ENCODE measurements around the gene CPNE4.

Gene CPNE4

DNA sequence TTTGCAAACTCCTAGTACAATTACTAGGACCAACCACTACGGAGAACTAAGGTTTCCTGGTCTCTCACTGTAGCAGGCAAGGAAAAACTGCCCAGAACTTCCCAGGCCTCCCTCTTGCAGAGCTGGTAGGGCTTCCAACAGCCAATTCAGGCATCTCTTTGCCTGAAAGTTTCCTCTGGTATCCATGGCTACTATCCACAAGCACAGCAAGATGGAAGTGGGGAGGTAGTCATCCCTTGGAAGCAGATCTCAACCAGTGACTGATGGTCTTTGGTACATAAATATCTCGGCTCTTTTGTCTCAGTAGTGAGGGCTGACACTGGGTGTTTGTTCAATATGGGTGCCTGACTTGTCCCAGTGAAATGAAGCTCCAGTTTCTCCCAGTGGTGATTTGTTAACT lies 330.7 kb downstream of the CPNE4 start:
- no peak overlapping the region for H3K27ac ChIP-seq (ENCODE audit: low read depth, low read length)
- H3K27me3 ChIP-seq (ENCODE audit: control insufficient read depth, low read length), result no peaks in the 10 kb centered on the region
- no peak overlapping the region for H3K4me3 ChIP-seq (ENCODE audit: low read length)
- H3K4me2 ChIP-seq (ENCODE audit: low read length), result no peak overlapping the region
- no peaks in the 10 kb centered on the region for H3K79me2 ChIP-seq (ENCODE audit: control insufficient read depth, low read length)
- H3K9me2 ChIP-seq (replicated peaks; ENCODE audit: control insufficient read depth, low read length), result no peaks in the 10 kb centered on the region
- no peak for TF ChIP-seq EZH2phosphoT487 (IDR thresholded peaks at IDR 0.05; ENCODE audit: borderline replicate concordance, low read length)
- TF ChIP-seq, protein P1, sequence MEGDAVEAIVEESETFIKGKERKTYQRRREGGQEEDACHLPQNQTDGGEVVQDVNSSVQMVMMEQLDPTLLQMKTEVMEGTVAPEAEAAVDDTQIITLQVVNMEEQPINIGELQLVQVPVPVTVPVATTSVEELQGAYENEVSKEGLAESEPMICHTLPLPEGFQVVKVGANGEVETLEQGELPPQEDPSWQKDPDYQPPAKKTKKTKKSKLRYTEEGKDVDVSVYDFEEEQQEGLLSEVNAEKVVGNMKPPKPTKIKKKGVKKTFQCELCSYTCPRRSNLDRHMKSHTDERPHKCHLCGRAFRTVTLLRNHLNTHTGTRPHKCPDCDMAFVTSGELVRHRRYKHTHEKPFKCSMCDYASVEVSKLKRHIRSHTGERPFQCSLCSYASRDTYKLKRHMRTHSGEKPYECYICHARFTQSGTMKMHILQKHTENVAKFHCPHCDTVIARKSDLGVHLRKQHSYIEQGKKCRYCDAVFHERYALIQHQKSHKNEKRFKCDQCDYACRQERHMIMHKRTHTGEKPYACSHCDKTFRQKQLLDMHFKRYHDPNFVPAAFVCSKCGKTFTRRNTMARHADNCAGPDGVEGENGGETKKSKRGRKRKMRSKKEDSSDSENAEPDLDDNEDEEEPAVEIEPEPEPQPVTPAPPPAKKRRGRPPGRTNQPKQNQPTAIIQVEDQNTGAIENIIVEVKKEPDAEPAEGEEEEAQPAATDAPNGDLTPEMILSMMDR (IDR thresholded peaks at IDR 0.05; ENCODE audit: low read depth, low read length, poor library complexity, severe bottlenecking), result no peak
- no peaks in the 10 kb centered on the region for H3K4me1 ChIP-seq (ENCODE audit: control insufficient read depth, low read length)
- H4K20me1 ChIP-seq (ENCODE audit: control insufficient read depth, insufficient read depth, low read depth, low read length), result no peaks in the 10 kb centered on the region
- no peaks in the 10 kb centered on the region for H3K36me3 ChIP-seq (ENCODE audit: control insufficient read depth, low read length)
- no peaks in the 10 kb centered on the region for H3F3A ChIP-seq (ENCODE audit: control insufficient read depth, insufficient read depth)
- H3K9me3 ChIP-seq (ENCODE audit: control insufficient read depth, insufficient read depth, low read length), result no peaks in the 10 kb centered on the region

DNA sequence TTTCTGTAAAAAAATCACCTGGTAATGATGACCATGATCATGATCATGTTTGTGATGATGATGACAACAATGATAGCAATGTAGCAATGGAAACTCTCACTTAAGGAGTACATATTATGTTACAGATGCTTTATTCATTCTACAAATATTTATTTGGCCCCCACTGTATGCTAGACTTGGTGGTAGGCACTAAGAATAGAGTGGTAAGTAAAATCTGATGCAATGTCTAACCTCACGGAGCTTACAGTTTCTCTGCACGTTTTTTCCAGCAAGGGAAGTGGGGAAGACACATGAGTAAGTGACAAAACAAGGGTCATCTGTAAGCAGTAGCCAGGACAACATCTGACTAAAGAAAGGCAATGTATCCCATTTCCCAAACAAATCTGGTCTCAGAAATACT lies 332.7 kb downstream of the CPNE4 start:
- no peaks in the 10 kb centered on the region for H3K9me2 ChIP-seq (replicated peaks; ENCODE audit: control insufficient read depth, low read length)
- no peaks in the 10 kb centered on the region for H3K36me3 ChIP-seq (ENCODE audit: control insufficient read depth, low read length)
- H3K4me1 ChIP-seq (ENCODE audit: control insufficient read depth, low read length), result no peaks in the 10 kb centered on the region
- TF ChIP-seq EZH2phosphoT487 (IDR thresholded peaks at IDR 0.05; ENCODE audit: borderline replicate concordance, low read length), result no peak
- TF ChIP-seq, protein P1 (IDR thresholded peaks at IDR 0.05; ENCODE audit: low read depth, low read length, poor library complexity, severe bottlenecking), result no peak
- H3K4me2 ChIP-seq (ENCODE audit: low read length), result no peak overlapping the region
- no peaks in the 10 kb centered on the region for H3K9me3 ChIP-seq (ENCODE audit: control insufficient read depth, insufficient read depth, low read length)
- no peaks in the 10 kb centered on the region for H4K20me1 ChIP-seq (ENCODE audit: control insufficient read depth, insufficient read depth, low read depth, low read length)
- H3F3A ChIP-seq (ENCODE audit: control insufficient read depth, insufficient read depth), result no peaks in the 10 kb centered on the region
- no peaks in the 10 kb centered on the region for H3K79me2 ChIP-seq (ENCODE audit: control insufficient read depth, low read length)
- H3K27ac ChIP-seq (ENCODE audit: low read depth, low read length), result no peak overlapping the region
- H3K4me3 ChIP-seq (ENCODE audit: low read length), result no peak overlapping the region
- no peaks in the 10 kb centered on the region for H3K27me3 ChIP-seq (ENCODE audit: control insufficient read depth, low read length)

DNA sequence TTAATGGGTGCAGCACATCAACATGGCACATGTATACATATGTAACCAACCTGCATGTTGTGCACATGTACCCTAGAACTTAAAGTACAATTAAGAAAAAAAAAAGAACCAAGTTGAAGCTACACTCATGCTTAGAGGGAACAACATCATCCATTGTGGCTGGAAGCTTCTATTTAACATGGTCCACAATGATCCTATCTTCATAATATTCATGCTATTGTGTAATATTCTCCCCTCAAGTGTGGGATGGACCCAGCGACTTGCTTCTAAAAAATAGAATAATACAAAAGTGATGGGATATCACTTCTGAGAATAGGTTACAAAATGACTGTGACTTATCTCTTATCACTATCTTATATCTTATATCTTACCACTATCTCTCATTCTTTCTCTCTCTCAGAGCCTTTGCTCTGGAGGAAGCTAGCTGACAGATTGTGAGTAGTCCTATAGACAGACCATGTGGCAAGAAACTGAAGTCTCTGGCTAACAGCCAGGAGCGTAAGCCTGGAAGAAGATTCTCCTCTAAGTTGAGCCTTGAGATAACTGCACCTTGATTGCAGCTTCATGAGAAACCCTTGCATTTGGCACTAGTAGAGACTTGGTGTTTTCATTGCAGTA lies 333.6 kb downstream of the CPNE4 start:
- no peaks in the 10 kb centered on the region for H3K27me3 ChIP-seq (ENCODE audit: control insufficient read depth, low read length)
- H4K20me1 ChIP-seq (ENCODE audit: control insufficient read depth, insufficient read depth, low read depth, low read length), result no peaks in the 10 kb centered on the region
- no peak overlapping the region for H3K4me2 ChIP-seq (ENCODE audit: low read length)
- no peaks in the 10 kb centered on the region for H3K79me2 ChIP-seq (ENCODE audit: control insufficient read depth, low read length)
- H3K9me3 ChIP-seq (ENCODE audit: control insufficient read depth, insufficient read depth, low read length), result no peaks in the 10 kb centered on the region
- no peak overlapping the region for H3K4me3 ChIP-seq (ENCODE audit: low read length)
- no peak overlapping the region for H3K27ac ChIP-seq (ENCODE audit: low read depth, low read length)
- TF ChIP-seq, protein P1 (IDR thresholded peaks at IDR 0.05; ENCODE audit: low read depth, low read length, poor library complexity, severe bottlenecking), result no peak
- no peak for TF ChIP-seq EZH2phosphoT487 (IDR thresholded peaks at IDR 0.05; ENCODE audit: borderline replicate concordance, low read length)
- no peaks in the 10 kb centered on the region for H3F3A ChIP-seq (ENCODE audit: control insufficient read depth, insufficient read depth)
- no peaks in the 10 kb centered on the region for H3K4me1 ChIP-seq (ENCODE audit: control insufficient read depth, low read length)
- H3K9me2 ChIP-seq (replicated peaks; ENCODE audit: control insufficient read depth, low read length), result no peaks in the 10 kb centered on the region
- no peaks in the 10 kb centered on the region for H3K36me3 ChIP-seq (ENCODE audit: control insufficient read depth, low read length)

All from DOHH2 (cell line).